Stimulated activated naive CD8-positive, alpha-beta T cell treated with anti-CD3 and anti-CD28 coated beads, Interleukin-15, Interleukin-2, amounts not matched to agents 100 U/mL and 50 U/mL, for 24 hours (primary cell): ENCODE results near the gene GPR132.
A peak's percentile ranks its signal among the peaks of the same experiment; 100 is the strongest.
"Not testable (repeated sequence)": the region's sequence is repeated elsewhere in the genome, so short reads cannot be mapped to it uniquely, and the experiment has no call there.

Experiments
- ATAC-seq: fragments of 150-1000 bp; cut with Tn5 transposase; one replicate; pipeline ENCODE4 v1.10.0; 2021
- DNase-seq: peaks from one replicate; pipeline ENCODE4 v3.0.0; 2021

The GPR132 gene, protein sequence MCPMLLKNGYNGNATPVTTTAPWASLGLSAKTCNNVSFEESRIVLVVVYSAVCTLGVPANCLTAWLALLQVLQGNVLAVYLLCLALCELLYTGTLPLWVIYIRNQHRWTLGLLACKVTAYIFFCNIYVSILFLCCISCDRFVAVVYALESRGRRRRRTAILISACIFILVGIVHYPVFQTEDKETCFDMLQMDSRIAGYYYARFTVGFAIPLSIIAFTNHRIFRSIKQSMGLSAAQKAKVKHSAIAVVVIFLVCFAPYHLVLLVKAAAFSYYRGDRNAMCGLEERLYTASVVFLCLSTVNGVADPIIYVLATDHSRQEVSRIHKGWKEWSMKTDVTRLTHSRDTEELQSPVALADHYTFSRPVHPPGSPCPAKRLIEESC

DNA sequence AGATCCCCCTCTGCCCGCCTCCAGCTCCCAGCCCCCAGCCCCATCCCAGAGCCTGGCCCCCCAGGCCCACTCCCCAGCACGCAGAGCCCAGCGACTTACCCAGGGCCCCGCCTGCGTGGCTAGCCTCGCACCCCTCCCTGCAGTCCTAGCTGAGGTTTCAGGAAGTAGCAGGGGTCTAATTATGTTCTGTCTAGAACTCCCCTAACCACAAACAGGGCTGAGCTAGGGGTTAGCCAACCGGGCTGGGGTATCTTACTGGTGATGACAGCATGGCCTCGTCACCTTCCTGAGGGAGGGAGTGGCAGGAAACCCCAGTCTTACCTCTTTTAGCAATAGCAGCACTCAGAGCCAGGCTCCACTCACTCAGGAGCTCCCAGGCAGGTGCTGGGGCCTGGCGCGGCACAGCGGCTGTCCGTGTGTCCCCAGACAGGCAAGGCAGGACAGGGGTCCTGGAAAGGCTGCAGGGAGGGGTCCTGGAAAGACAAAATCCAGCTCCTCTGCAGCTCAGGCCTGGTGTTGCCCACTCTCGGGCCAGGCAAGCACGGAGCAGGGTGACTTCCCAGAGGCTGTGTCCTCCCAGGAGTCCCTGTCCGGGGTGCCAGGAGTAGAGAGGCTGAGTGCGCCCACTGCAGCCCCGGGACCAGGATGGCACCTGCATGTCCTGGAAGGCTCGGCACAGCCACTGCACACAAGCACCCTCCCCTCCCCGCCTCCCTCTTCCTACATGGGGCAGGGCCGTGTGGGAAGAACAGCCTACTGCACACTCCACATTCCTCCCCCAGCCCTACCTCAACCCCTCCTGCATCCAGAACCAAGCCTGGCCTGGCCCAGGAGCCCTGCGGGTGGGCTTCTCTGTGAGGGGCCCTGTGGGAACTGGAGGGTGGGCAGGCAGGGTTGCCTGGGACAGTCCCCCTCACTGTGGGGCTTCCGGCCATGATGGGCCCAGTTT lies at the start of gene GPR132:
Gene GPR132 (minus strand): TSS at position 151 of the 949 bp plus-strand sequence. CDS start 10,010 bp downstream, outside the sequence.
- DNase-seq, result peak; percentile 86
- ATAC-seq, result peak; percentile 79

DNA sequence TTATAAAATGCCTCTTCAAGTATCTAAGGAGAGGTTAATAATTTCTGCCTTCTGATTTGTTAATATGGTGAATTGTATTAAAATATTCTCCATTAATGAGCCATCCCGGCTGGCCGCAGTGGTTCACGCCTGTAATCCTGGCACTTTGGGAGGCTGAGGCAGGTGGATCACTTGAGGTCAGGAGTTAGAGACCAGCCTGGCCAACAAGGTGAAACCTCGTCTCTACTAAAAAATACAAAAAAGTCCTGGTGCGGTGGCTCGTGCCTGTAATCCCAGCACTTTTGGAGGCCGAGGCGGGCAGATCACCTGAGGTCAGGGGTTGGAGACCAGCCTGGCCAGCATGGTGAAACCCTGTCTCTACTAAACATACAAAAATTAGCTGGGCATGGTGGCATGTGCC lies 44.0 kb upstream of the GPR132 start:
- ATAC-seq, DNase-seq: not testable (repeated sequence)

DNA sequence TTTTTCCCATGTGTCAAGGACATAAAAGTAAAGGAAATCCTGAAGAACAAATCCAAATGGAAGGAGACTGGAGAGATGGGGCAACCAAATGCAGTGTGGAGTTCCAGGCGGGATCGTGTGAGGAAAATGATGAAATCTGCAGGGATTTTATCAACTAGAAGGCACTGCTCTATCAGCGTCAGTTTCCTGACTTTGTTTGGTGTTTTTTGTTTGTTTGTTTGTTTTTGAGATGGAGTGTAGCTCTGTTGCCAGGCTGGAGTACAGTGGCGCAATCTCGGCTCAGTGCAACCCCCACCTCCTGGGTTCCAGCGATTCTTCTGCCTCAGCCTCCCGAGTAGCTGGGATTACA lies 43.3 kb upstream of the GPR132 start:
- DNase-seq, result no peak
- no peak for ATAC-seq

DNA sequence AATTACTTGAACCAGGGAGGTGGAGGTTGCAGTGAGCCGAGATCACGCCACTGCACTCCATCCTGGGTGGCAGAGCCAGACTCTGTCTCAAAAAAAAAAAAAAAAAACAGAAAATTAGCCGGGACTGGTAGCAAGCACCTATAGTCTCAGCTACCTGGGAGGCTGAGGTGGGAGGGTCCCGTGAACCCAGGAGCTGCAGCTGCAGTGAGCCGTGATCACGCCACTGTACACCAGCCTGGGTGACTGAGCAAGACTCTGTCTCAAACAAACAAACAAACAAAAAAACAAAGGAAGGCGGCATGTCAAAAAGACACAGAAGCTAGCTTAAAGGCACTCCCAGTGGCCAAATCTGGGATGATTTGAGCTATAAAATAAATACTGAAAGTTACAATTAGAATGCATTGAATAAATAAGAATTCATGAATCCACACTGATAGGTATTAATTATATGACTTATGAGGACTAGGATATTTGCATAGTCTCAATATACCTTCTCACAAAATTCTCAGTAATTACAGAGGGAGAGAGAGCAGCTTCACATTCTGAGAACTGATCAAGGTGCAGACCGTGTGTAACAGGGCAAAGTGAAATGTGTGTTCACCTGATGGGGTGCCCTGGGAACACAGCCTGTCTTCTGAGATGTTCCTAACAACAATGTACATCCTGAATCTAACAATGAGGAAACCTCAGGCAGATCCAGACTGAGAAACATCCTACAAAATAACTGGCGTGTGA lies 42.7 kb upstream of the GPR132 start:
- no peak for ATAC-seq
- no peak for DNase-seq

DNA sequence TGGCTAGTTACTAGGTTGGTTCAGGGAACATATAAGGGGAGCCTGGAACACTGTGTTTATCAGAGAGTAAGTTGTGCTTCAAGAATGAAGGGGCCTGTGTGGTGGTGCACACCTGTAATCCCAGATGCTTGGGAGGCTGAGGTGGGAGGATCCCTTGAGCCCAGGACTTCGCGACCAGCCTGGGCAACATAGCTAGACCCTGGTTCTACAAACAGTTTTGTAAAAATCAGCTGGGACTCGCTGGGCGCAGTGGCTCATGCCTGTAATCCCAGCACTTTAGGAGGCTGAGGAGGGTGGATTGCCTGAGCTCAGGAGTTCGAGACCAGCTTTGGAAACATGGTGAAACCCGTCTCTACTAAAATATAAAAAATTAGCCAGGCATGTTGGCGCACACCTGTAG lies 42.1 kb upstream of the GPR132 start:
- no peak for DNase-seq
- ATAC-seq, result no peak

DNA sequence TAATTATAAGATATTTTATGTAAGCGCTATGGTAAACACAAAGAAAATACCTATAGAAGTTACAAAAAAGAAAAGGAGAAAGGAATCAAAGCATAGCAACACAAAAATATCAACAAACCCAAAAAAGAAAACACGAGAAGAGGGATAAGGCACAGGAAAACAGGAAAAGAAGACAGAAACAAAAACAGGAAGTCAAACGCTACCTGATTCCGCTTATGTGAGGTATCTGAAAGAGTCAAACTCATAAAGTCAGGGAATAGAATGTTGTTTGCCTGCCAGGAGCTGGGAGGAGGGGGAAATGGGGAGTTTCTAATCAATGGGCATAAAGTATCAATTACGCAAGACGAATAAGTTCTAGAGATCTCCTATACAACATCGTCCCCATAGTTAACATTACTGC lies 39.9 kb upstream of the GPR132 start:
- ATAC-seq, result no peak

DNA sequence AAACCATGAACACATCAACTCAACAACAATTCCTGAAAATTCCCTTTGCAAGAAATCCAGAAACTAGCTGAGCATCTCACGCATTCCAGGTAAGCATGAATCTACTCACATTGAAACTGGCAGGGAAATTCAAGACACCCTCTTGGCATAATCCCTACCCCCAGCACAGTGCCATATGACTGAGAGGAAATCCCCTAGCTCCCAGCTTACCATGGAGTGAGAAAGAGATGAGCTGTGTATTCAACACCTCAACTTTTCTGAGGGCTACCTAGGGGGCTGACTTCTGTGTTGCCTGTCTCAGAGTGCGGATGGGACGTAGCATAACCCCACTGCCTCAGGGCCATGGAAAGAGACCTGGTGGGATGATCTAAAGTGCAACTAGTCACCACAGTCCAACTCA lies 37.7 kb upstream of the GPR132 start:
- ATAC-seq (no peak), DNase-seq (no peak)

More for the DNA sequence above, 39.9 kb upstream of the GPR132 start:
- DNase-seq, result no peak

DNA sequence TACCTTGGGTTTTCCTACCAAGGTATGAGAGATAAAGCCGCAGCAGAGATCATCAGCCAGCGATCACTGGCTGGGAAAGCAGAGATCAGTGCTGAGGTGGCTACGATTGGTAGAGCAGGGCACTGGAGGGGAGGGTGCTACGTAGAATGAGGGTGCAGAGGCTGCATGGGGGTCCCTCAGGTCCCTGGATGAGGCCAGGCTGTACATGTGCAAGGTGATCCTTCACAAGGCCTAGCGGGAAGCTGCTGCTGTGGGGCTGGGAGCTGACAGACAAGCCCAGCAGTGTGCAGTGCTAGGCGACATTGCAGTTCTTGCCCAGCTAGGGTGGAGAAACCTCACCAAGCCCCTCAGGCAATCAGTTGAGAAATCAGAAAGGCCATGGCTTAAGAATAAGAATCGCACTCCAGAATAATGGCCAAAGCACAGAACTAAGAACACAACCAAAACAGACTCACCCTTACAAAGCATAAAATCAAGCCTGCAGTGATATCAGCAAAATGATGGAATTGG lies 37.2 kb upstream of the GPR132 start:
- ATAC-seq, result no peak
- no peak for DNase-seq

DNA sequence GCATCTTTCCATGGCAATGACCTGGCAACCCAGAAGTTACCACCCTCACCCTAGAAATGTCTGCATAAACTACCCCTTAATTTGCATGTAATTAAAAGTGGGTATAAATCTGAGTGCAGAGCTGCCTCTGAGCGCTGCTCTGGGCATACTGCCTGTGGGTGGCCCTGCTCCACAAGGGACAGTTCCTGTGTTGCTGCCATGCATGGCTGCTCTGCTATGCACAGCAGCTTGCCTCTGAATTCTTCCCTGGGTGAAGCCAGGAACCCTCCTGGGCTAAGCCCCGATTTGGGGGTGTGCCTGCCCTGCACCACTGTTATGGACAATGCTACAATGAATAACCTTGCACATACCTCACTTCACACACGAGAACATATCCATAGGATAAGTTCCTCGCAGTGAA lies 35.7 kb upstream of the GPR132 start:
- no peak for ATAC-seq
- no peak for DNase-seq

DNA sequence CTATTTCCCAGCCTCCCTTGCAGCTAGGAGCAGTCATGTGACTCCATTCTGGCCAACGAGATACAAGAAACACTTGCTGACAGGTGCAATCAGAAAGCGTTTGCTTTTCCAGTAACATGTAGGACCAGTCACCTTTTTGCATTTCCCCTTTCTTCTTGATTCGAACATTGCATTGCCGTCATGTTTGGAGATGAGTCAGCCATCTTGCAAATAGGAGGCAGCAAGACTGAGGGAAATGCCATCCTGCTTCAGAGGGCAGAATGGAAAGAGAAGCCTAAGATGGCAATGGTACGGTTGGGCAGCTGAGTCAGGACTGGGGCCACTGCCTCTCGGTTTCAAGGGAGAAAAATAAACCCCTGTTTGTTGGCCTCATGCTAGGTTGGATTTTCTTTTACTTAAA lies 34.5 kb upstream of the GPR132 start:
- no peak for ATAC-seq
- DNase-seq, result no peak

DNA sequence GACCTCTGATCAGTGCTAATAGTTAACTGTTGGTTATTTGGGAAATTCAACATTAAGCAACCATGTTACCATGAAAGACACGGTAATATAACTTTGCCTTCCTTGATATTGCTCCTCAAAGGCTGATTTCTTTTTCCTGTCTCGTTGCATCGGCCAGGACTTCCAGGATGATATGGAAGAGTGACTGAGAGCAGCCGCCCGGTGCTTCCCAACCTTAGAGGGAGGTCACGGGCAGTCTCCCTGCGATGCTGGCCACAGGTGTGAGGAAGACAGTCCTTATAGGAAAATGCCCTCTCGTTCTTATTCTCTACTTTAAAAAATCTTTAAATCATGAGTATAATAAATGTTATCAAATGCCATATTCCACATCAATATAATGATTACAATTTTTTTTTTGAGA lies 33.1 kb upstream of the GPR132 start:
- no peak for DNase-seq
- ATAC-seq, result no peak

DNA sequence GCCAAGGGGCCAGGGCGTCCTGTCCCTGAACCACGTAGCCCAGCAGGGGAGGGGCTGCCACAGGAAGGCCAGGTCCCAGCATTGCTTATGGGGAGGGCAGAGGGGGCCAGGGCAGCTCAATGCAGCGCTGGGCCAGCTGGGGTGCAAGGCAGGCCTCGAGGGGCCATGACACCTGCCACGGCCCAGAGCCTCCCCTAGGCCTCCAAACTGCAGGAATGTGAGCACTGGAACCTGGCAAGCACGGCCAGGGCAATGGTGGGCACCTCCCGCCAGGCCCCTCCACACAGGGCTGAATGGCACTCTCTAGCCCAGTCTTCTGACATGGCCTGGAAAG lies 32.5 kb upstream of the GPR132 start:
- ATAC-seq (no peak), DNase-seq (no peak)

DNA sequence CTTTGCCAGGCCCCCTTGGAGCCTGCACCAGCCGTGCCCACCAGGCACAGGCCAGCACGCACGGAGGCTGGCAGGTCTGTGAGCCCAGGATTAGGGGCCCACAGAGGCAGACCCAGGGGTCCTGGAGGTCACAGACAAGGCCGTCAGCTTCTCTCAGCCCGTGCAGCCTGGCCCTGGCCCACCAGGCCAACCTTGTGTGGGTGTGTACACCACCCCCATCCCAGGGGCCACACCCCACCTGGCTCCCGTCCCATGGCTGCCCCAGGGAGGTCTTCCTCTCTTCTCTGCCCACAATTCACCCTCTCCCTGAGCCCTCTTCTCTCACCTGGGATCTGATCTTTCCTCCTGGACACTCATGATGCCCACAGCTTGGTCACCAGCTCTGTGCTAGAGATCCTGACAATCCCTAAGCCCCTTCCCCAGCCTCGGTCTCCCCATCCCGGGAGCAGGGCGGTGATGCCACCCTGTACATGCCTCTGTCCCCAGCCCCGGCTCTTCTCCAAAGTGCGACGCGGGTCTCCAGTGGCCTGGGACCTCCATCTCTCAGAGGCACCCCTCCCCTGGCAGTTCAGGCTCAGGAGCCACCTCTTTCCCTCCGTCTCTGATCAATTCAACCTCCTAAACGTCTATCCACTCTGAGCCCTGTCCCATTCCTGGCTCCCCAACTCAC lies 31.1 kb upstream of the GPR132 start:
- no peak for ATAC-seq
- no peak for DNase-seq

DNA sequence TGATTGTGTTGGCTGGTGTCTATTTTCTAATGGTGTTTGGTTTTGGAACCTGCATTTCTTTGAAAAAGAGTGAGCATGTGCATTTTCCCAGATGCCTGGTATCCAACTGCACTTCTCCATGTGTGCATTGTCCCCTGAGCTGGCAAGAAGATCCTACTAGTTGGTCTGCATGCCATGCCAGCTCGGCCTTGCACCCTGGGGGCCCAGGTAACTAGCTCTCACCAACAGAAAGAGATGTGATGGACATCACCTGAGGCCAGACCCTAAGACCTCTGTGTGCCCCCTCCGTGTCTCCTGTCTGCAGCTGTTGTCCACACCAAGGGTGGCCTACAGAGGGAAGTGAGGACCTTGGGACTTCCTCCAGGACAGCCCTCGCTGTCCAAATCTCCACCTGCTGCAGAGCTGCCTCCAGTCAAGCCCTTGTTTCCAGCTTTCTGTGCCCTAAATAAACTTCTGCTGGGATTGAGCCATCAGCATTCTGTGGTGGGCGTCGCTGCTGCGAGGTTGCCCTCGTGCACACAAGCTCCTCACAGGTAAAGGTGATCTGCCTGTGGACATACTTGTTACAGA lies 30.1 kb upstream of the GPR132 start:
- ATAC-seq, result no peak
- no peak for DNase-seq

DNA sequence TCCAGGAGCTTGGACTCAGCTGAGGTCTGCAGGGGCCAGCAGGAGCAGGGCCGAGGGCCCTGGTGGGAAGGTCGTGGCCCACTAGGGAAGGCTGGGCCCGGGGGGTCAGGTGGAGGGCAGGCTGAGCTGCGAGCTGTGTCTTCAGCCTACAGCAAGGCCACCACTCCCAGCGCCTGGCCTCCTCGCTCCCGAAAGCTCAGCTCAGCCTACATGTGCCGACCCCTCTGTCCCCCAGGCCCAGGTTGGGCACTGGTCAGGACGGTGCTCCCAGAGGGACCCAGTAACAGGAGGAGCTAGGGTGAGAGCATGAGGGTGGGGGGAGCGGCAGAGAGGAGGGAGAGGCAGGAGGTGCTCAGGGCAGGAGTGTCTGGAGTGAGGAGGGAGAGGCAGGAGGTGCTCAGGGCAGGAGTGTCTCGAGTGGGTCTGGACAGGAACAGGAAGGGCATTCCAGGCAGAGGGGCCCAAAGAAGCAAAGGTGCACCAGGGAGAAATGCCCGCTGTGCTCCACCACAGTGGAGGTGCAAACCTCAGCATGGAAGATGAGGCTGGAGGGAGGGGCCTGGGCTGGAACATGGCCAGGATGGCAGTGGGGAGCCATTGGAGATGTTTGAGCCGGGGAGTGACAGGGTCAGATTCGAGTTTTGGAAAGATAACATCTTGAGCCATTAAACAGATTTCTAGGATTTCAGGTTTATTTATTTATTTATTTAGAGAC lies 29.1 kb upstream of the GPR132 start:
- ATAC-seq, result no peak
- no peak for DNase-seq

DNA sequence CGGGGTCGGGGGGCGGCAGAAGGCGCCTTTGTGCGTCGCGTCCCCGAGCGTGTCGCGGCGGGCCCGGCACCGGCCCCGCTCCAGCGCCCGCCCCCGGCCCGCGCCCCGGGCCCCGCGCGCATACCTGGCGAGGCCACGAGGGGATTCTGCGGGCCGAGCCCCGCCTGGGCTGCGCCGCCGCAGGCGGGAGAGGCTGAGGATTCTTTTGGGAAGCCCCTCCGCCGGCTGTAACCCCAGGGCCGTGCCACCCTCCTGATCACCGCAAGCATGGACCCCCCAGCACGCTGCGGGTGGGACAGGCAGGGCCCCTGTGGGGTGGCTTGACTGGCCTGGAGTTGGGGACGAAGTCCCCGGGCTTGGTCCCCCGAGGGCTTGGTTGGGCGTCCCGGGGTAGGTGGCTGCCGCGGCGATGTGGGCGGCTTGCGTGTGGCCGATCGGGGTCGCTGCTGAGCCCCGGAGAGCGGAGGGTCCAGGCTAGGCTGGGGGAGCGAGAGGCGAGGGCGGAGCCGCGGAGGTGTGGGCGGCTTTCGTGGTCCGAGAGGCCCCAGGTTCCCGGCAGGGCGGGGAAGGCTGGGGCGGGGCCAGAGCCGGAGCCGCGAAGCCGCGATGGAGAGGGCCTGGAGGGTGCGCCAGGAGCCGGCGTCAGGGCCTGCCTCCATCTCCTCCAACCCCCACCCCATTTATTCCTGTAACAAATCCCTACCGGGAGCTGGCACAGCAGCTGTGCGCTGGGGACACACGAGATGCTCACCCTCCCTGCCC lies 28.4 kb upstream of the GPR132 start:
- DNase-seq (peak; percentile 91), ATAC-seq (peak; percentile 79)

DNA sequence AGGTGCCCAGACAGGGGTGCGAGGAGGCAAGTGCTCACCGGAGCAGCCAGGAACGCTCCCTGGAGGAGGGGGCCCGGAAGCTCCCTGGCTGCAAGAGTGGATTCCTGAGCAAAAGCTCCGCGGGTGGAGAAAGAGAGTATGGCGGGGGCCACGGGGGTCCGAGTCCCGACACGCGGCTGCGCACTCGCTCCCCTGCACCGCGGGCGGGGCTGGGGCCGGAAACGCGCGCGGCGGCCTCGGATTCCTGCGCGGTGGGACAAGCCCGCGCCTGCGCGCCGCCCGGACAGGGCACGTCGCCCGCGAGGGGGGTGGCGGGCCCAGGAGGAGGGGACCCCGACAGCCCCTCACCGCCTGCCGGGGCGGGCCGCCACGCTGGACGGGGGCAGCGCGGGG lies 27.8 kb upstream of the GPR132 start:
- ATAC-seq (peak; percentile 6), DNase-seq (peak; percentile 73)

DNA sequence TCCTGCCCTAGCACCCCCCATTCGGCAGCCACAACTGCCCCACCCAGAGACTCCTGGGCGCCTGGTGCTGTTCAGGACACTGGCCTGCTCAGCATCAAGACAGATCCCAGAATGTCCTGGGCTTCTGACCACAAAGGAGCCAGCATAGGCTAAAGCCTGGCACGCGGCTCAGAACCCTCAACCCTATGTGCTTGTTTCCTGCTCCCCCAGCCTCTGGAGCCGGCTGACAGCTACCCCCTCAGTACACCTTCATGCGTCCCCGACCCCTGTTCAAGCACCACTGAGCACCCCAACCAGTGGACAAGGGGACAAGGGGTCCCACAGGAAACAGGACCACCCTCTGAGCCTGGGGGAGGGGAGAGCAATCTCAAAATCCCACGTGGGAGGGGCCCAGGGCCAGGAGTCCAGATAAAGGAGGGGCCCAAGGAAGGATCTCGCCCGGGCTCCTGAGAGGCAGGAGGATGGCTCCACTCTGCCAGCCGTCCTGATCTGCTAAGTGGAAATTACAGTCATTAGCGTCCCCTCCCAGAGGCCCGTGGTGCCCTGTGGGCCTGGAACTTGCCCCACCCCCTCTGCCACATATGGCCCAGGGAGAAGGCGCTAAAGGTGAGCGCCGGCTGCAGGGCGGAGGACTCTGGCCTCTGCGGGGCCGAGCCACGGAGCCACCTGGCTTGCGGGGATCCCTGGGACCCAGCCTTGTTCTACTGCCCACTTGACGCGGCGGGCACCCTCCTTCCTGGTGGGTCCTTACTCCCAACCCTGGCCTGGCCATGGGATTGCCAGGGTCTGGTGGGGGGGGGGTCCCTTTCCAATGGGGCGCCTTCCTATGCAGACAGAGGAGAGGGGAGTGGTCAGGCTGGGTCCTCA lies 27.2 kb upstream of the GPR132 start:
- DNase-seq (peak; percentile 19), ATAC-seq (no peak)

DNA sequence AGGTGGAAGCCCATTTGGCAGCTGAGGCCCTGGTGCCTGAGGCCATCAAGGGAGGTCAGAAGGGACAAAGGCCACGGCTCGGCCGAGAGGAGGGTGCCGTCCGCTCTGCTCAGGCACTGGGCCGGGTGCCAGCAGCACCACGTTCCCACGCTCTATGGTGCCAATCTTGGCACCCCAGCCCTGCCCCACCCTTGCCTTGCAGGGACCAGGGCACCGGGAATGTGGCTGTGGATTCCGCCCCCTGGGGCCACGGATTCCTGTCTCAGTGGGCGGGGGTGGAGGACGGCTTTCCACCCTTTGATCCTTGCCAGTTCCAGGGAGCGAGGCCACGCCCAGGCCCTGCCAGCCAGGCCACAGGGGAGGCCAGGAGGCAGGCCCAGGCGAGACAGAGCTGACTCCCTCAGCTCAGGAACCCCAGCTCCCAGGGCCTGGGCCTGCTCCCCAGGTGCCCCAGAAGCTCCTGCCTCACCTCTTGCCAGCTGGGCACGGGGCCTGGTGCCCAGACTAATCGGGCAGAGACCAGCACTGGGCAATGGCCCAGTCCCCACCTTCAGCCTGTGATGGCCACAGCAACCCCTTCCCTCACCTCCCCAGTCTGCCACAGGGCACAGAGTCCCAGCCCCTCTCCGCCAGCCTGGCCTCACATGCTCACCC lies 26.4 kb upstream of the GPR132 start:
- ATAC-seq (no peak), DNase-seq (no peak)
